ENCODE results near the gene CEBPZ. TPM values are rescaled to one million over a fixed set of nuclear protein-coding genes. Genes with fewer than 3 reads are reported as not detected.

Gene CEBPZ
- total and polyA plus RNA-seq, 2 donors (not counting 1 experiment from before 2014, with no cell fraction given), result 5.3 to 56.5 TPM

DNA sequence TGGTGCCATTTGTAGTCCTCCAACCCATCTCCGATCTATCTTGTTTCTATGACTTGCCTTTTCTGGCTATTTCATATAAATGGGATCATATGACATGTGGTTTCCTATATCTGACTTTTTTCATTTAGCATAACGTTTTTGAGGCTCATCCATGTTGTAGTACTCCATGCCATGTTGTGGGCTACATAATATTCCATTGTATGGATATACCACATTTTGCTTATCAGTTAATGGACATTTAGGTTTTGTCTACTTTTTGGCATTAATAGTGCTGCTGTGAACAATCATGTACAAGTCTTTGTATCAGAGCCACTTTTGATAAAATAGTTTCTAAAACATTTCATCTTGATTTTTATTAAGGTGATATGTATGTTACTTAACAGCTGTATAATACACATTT lies 27.7 kb downstream of the CEBPZ start:
- no peak overlapping the region for H2AFZ ChIP-seq (ENCODE audit: insufficient read depth, low read depth, low read length, poor library complexity, severe bottlenecking)
- Mint-ChIP-seq H3K27me3 (no peaks in the 10 kb centered on the region), H3K4me3 (no peak overlapping the region), H3K27ac (no peak overlapping the region), H3K9me3 (ENCODE audit: insufficient read depth) (peaks cover 7% of the 10 kb centered on the region), H3K4me1 (peaks cover 5% of the 10 kb centered on the region)
- H3K79me2 ChIP-seq (ENCODE audit: control insufficient read depth, insufficient read depth, low read length), result peaks cover 65% of the 10 kb centered on the region
- peaks cover 14 to 55% of the 10 kb centered on the region in 2 experiments for H3K36me3 ChIP-seq (replicated peaks in 1 of 2; ENCODE audit: control extremely low read depth in 1 of 2, control insufficient read depth in 1 of 2, extremely low read depth in 1 of 2, insufficient read depth in 2 of 2, low read length in 1 of 2)
- no peaks in the 10 kb centered on the region for H4K20me1 ChIP-seq (ENCODE audit: control insufficient read depth, insufficient read depth, low read length, poor library complexity, severe bottlenecking)
- no peak overlapping the region for H3K4me2 ChIP-seq (replicated peaks; ENCODE audit: low read depth, low read length, poor library complexity, severe bottlenecking)
- no peaks in the 10 kb centered on the region for H3K27me3 ChIP-seq (replicated peaks in 1 of 4; ENCODE audit: control extremely low read depth in 1 of 4, control insufficient read depth in 3 of 4, insufficient read depth in 4 of 4, low read length in 3 of 4)
- H3K9me3 ChIP-seq (ENCODE audit: control extremely low read depth in 1 of 3, control insufficient read depth in 2 of 3, insufficient read depth in 1 of 3, low read length in 2 of 3), result peaks cover 0 to 5% (median 3%) of the 10 kb centered on the region in 3 donors
- no peak overlapping the region for H3K27ac ChIP-seq (ENCODE audit: low read length in 2 of 2)
- H3K9ac ChIP-seq (ENCODE audit: low read length), result no peak overlapping the region
- ATAC-seq (ENCODE audit: low read depth) (no peak), DNase-seq (no peak)
- POLR2A ChIA-PET, result no interaction called here
- no peaks in the 10 kb centered on the region for H3K4me1 ChIP-seq (ENCODE audit: control insufficient read depth in 2 of 2, insufficient read depth in 2 of 2, low read length in 2 of 2)
- CTCF ChIA-PET, result interaction anchor here (0.7 kb wide), 1 partner anchor 47 kb away, joined by 4 read pairs; the partner anchor contains the start of gene EIF2AK2
- H3K4me3 ChIP-seq (ENCODE audit: control extremely low read depth in 1 of 5, extremely low read depth in 1 of 5, insufficient read depth in 1 of 5, low read depth in 2 of 5, low read length in 4 of 5), result no peak overlapping the region
- no peak for TF ChIP-seq EZH2 (IDR thresholded peaks at IDR 0.05; ENCODE audit: borderline replicate concordance, insufficient read depth, low read depth, low read length, poor library complexity, severe bottlenecking)
- TF ChIP-seq, protein P1, sequence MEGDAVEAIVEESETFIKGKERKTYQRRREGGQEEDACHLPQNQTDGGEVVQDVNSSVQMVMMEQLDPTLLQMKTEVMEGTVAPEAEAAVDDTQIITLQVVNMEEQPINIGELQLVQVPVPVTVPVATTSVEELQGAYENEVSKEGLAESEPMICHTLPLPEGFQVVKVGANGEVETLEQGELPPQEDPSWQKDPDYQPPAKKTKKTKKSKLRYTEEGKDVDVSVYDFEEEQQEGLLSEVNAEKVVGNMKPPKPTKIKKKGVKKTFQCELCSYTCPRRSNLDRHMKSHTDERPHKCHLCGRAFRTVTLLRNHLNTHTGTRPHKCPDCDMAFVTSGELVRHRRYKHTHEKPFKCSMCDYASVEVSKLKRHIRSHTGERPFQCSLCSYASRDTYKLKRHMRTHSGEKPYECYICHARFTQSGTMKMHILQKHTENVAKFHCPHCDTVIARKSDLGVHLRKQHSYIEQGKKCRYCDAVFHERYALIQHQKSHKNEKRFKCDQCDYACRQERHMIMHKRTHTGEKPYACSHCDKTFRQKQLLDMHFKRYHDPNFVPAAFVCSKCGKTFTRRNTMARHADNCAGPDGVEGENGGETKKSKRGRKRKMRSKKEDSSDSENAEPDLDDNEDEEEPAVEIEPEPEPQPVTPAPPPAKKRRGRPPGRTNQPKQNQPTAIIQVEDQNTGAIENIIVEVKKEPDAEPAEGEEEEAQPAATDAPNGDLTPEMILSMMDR (IDR thresholded peaks at IDR 0.05), result no peak
- no CpG with 5 or more reads among the region's 2 CpGs for WGBS (ENCODE audit: insufficient coverage)
- intact Hi-C loops (cut with micrococcal nuclease), result no loop called here

DNA sequence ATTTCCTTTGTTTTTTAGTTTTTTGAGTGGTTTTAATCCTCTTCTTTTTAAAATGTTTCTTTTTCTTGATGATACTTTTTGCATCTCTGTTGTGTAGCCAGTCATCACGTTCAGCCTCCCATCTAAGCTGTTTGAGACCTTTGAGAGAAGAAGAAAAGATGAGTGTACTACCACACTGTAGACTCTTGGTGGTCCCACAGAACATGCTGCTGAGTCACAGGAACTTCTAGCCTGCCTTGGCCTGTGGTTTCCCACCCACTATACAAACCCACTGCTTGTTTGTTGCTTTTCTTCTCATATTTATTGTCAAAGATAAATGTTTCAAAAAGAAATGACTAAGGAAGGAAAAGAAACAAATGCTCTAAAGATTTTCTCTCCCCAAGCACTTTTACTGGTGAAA lies 29.6 kb downstream of the CEBPZ start:
- no peaks in the 10 kb centered on the region for H4K20me1 ChIP-seq (ENCODE audit: control insufficient read depth, insufficient read depth, low read length, poor library complexity, severe bottlenecking)
- no peak for ATAC-seq (ENCODE audit: low read depth)
- H3K4me2 ChIP-seq (replicated peaks; ENCODE audit: low read depth, low read length, poor library complexity, severe bottlenecking), result no peak overlapping the region
- CTCF ChIA-PET, result no interaction called here
- peaks cover 69% of the 10 kb centered on the region for H3K79me2 ChIP-seq (ENCODE audit: control insufficient read depth, insufficient read depth, low read length)
- intact Hi-C loops (cut with micrococcal nuclease), result no loop called here
- no peak overlapping the region for H3K4me3 ChIP-seq (ENCODE audit: control extremely low read depth in 1 of 5, extremely low read depth in 1 of 5, insufficient read depth in 1 of 5, low read depth in 2 of 5, low read length in 4 of 5)
- POLR2A ChIA-PET, result no interaction called here
- H3K9ac ChIP-seq (ENCODE audit: low read length), result no peak overlapping the region
- no CpG with 5 or more reads among the region's 1 CpG for WGBS (ENCODE audit: insufficient coverage)
- H3K4me1 ChIP-seq (ENCODE audit: control insufficient read depth in 2 of 2, insufficient read depth in 2 of 2, low read length in 2 of 2), result peaks cover 16 to 17% of the 10 kb centered on the region in 2 donors
- Mint-ChIP-seq H3K4me1 (peaks cover 17% of the 10 kb centered on the region), H3K4me3 (no peak overlapping the region), H3K27ac (peak overlapping the region; percentile 37), H3K9me3 (ENCODE audit: insufficient read depth) (peaks cover 5% of the 10 kb centered on the region), H3K27me3 (no peaks in the 10 kb centered on the region)
- peaks cover 0 to 5% (median 3%) of the 10 kb centered on the region in 3 donors for H3K9me3 ChIP-seq (ENCODE audit: control extremely low read depth in 1 of 3, control insufficient read depth in 2 of 3, insufficient read depth in 1 of 3, low read length in 2 of 3)
- no peaks in the 10 kb centered on the region for H3K27me3 ChIP-seq (replicated peaks in 1 of 4; ENCODE audit: control extremely low read depth in 1 of 4, control insufficient read depth in 3 of 4, insufficient read depth in 4 of 4, low read length in 3 of 4)
- peak overlapping the region in 1 of 2 donors; percentile 51 for H3K27ac ChIP-seq (ENCODE audit: low read length in 2 of 2)
- peaks cover 9 to 43% of the 10 kb centered on the region in 2 experiments for H3K36me3 ChIP-seq (replicated peaks in 1 of 2; ENCODE audit: control extremely low read depth in 1 of 2, control insufficient read depth in 1 of 2, extremely low read depth in 1 of 2, insufficient read depth in 2 of 2, low read length in 1 of 2)
- no peak for TF ChIP-seq EZH2 (IDR thresholded peaks at IDR 0.05; ENCODE audit: borderline replicate concordance, insufficient read depth, low read depth, low read length, poor library complexity, severe bottlenecking)
- TF ChIP-seq, protein P1 (IDR thresholded peaks at IDR 0.05), result no peak
- DNase-seq, result no peak
- H2AFZ ChIP-seq (ENCODE audit: insufficient read depth, low read depth, low read length, poor library complexity, severe bottlenecking), result no peak overlapping the region
